ENCODE measurements around the gene CELSR1.
"Not testable (repeated sequence)": the region's sequence is repeated elsewhere in the genome, so short reads cannot be mapped to it uniquely, and the experiment has no call there.

CELSR1 gene

DNA sequence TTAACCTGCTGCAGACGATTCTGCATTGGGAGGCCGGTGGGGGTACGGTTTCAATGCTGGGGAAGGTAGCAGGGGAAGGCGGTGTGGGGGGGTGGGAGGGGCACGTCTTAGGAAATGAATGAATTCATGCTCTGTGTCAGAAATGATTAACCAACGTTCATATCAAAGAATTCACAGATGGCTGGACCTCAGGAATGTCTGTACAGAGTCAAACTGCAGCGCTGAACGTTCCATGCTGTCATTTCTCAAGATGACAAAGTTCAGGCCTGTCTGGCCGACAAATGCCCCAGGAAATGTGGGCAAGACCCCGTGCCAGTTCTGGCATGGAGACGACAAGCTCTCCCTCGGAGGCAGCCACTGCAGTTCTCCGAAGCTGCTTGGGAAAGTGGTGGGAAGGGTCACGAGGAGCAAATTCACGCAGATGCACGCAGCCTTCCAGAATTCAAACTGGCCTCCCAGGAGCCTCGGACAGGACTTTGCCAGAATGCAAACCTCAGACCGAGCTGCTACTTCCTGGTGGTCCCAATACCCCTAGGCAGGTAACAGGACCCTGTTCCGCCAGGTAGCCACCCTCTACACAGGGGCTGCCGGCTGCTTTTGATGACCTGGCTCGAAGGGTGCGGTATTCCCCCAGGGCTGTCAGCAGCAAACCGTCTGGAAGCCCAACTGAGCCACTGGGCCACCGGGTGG is 120.4 kb downstream of the CELSR1 start:
- no peak for DNase-seq (ENCODE audit: low read depth in 2 of 2)

GRCh38 chr22:46416520-46416871 is 120.9 kb downstream of the CELSR1 start:
- no peak for DNase-seq (ENCODE audit: low read depth in 2 of 2)

- no peak for DNase-seq (ENCODE audit: low read depth in 2 of 2)
These were observed 121.5 kb downstream of the CELSR1 start for GRCh38 chr22:46415776-46416519.

DNA sequence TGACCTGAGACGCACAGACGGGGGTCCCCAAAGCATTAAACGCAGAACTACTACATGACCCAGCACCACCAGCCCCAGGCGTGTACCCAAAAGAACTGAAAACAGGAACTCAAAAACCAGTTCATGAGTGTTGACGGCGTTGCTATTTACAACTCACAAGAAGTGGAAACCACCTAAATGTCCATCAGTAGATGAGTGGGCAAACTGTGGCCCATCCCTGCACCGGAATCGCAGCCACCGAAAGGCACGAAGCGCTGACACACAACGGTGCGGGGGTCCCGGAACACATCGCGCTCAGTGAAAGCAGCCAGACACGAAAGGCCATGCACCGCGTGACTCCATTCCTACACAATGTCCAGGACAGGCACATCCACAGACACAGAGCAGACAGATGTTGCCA is 122.7 kb downstream of the CELSR1 start:
- DNase-seq (ENCODE audit: low read depth in 2 of 2), result no peak

GRCh38 chr22:46413725-46414379 is 123.6 kb downstream of the CELSR1 start:
- no peak for DNase-seq (ENCODE audit: low read depth in 2 of 2)

DNA sequence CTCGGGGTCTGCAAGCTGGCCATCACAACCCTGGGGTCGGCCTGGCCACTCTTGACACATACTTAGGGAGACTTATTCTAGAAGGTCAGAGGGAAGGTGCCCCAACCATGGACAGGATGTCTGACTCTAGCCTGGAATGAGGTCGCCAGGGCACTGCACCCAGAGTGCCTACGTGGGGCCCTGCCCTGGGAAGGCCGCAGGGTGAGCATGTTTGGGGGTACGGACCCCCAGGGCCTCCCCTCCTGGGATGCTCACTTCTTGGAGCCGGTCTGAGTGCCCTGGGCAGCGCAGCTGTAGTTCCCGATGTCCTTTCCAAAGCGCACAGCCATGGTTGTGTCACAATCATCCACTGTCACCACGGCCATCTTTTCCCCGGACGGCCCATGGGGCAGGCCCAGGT is 126.1 kb downstream of the CELSR1 start:
- DNase-seq (ENCODE audit: low read depth in 2 of 2), result no peak

- no peak for DNase-seq (ENCODE audit: low read depth in 2 of 2)
These were observed 127.1 kb downstream of the CELSR1 start for GRCh38 chr22:46410291-46410808.

DNA sequence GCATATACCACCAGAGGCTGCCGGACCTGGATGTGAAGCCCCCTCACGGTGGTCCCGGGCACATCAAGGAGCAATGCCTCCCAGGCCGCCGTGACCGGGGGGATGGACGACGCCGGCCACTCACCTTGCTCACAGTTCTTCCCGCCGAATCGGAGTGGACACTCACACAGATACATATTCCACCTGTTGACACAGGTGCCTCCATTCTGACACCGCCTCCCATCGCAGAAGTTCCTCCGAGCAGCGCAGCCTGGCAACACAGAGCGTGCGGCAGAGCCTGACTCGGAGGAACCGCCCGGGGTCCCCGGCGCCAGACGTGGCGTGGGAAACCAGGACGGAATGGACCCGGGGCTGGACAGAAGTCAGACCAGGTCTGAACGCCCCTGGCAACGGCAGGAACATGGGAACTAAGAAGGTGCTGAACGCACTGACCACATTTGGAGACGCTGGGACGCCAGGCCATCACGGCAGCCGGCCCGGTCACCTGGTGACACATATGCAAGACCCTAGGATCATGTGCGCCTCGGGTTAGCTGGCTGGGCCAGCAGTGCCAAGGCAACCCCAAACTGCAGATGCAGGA is 127.7 kb downstream of the CELSR1 start:
- no peak for DNase-seq (ENCODE audit: low read depth in 2 of 2)

DNA sequence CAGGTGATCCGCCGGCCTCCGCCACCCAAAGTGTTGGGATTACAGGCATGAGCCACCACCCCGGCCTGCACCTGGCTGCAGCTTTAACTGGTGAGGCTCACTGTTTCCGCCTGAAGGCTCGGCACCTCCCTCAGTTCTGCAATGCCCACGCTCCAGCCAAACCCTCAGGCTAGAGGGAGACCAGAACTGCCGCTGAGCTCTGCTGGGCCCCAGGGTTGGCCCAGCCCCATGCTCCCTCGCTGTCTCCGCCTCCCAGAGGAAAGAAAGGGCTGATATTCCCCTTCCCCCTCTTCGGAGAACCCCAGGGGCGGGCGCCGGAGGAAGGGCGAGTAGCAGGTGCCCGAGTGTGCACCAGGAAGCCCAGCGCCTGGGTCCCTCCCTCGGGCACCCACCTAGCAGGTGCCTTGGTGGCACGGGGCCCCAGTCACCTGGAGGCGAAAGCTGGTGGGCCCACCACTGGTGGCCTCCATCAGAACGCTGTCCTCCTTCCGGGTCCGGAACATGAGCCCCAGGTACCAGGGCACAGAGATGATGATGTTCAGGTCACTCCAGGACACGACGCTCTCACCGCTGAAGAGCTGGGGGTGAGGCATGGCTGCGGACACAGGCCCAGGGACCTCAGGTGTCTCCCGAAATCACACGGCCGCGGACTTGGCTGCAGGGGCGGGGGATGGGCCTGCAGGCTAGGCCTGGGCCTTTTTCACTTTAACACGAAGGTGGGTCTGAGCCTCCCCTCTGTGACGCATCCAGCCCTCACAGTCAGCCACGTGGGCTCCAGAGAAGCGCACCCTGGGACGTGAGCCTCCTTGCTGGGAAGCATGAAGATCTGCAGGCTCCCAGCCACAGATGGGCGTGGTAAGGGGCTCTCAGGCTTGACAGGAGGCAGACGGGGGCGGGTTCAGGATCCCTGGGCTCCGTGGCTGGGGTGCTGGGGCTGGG is 128.6 kb downstream of the CELSR1 start:
- DNase-seq (ENCODE audit: low read depth in 2 of 2), result no peak

- DNase-seq (ENCODE audit: low read depth in 2 of 2), result no peak
These were observed 129.7 kb downstream of the CELSR1 start for GRCh38 chr22:46407748-46408147.

DNA sequence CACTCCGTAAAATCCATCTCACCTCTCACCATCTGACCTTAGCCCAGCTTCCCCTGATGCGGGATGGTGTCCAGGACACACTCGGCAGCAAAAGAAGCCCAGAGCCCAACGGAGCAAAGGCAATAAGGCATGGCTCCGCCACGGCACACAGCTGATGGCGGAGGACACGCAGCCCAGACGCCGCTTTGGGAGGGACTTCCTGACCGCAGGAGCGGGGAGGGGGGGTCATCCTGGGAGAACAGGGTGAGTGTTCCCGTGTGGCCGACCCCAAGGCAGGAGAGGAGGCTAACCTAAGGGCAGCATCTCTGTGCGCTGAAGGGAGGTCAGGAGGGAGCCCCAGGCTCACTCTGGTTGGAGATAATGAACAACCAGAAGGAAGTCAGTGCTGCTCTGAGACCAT is 130.6 kb downstream of the CELSR1 start:
- no peak for DNase-seq (ENCODE audit: low read depth in 2 of 2)

GRCh38 chr22:46406349-46406748 is 131.1 kb downstream of the CELSR1 start:
- no peak for DNase-seq (ENCODE audit: low read depth in 2 of 2)

- no peak for DNase-seq (ENCODE audit: low read depth in 2 of 2)
These were observed 131.5 kb downstream of the CELSR1 start for GRCh38 chr22:46405901-46406300.

DNA sequence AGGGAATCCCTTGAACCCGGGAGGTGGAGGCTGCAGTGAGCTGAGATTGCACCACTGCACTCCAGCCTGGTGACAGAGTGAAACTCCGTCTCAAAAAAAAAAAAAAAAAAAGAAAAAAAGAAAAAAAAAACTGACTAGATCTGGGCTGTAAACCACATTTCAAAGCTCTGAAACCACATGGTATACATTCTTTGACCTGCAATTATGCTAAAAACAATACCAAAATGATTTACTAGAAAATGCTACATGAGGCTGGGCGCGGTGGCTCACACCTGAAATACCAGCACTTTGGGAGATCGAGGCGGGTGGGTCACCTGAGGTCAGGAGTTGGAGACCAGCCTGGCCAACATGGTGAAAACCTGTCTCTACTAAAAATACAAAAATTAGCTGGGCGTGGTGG is 133.5 kb downstream of the CELSR1 start:
- DNase-seq (ENCODE audit: low read depth in 2 of 2), result not testable (repeated sequence)

DNA sequence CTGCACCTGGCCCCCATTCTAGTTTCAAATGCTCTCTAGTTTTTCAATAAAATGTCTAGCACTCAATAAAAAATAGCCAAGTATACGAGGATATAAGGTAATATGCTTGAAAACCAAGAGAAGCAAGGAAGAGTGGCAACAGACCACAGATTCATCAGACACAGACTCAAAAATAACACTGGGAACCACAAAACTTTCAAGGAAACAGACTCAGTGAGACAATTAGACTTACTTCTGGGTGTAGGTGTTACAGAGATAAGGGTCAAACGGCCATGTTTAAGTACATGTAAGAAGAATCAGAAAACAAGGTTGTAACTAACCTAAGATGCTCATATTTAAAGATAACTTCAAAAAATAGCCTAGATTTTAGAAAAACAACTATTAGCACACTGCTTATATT is 134.9 kb downstream of the CELSR1 start:
- DNase-seq (ENCODE audit: low read depth in 2 of 2), result no peak

- no peak for DNase-seq (ENCODE audit: low read depth in 2 of 2)
These were observed 136.1 kb downstream of the CELSR1 start for GRCh38 chr22:46401370-46401769.

DNA sequence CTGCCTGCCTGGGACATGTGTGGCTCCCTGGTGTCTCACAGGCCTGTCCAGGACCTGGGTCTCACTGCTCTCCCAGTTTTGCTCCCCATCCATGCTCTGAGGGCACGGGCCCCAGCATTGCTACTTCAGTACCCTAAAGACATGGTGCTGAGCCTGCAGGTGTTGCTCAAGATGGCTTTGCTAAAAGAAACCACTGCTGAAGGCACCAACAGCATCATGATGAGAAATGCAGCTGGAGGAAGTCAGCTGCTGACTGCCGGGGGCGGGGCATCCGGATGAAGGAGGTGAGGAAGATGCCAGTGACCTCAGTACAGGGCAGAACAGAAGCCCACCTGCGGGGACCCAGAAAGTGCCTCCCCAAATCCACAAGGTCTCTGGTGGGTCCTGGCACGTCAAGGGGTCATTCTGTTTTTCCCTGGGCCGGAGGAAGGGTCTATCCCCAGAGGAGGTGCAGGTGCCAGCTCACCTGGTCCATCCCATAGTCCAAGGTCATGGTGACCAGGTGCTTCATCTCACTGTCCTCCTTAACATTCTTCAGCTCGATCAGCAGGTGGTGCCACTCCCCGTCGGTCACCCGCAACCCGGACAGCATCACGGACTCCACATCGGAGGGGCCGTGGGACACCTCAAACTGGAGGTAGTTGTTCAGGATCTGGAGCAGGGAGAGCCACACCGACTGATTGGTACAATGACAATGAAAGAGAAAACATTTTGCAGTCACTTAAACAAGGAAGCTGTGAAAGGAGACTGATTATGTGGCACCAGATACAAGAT is 138.0 kb downstream of the CELSR1 start:
- no peak for DNase-seq (ENCODE audit: low read depth in 2 of 2)

- no peak for DNase-seq (ENCODE audit: low read depth in 2 of 2)
These were observed 139.5 kb downstream of the CELSR1 start for GRCh38 chr22:46397951-46398350.

GRCh38 chr22:46397514-46397913 is 139.9 kb downstream of the CELSR1 start:
- DNase-seq (ENCODE audit: low read depth in 2 of 2), result no peak

DNA sequence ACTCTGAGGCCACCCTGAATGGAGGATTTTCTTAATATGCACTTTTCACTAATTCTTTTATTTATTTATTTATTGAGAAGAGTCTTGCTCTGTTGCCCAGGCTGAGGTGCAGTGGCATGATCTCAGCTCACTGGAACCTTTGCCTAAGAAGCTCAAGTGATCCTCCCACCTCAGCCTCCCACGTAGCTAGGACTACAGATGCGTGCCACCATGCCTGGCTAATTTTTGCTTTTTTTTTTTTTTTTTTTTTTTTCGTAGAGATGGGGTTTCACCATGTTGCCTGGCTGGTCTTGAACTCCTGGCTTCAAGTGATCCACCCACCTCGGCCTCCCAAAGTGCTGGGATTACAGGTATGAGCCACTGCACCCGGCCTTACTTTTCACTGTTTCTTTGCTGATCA is 140.4 kb downstream of the CELSR1 start:
- DNase-seq (ENCODE audit: low read depth in 2 of 2), result not testable (repeated sequence)

GRCh38 chr22:46395145-46395544 is 142.3 kb downstream of the CELSR1 start:
- DNase-seq (ENCODE audit: low read depth in 2 of 2), result no peak
